ENCODE results near the gene VSNL1. TPM values are rescaled to one million over a fixed set of nuclear protein-coding genes. Genes with fewer than 3 reads are reported as not detected.

Gene VSNL1
- total RNA-seq, 1 donor from 2014 or later, result 2.1 TPM

- H3K27ac ChIP-seq (ENCODE audit: low read depth, low read length), result no peak overlapping the region
- no peaks in the 10 kb centered on the region for H3K36me3 ChIP-seq (ENCODE audit: control insufficient read depth in 3 of 3, insufficient read depth in 3 of 3, low read length in 3 of 3)
- H3K4me3 ChIP-seq (ENCODE audit: low read length in 3 of 3), result no peak overlapping the region
- H3K4me1 ChIP-seq (ENCODE audit: control insufficient read depth in 3 of 3, insufficient read depth in 3 of 3, low read length in 3 of 3), result peaks cover 0 to 6% (median 2%) of the 10 kb centered on the region in 3 donors
- H3K9me3 ChIP-seq (ENCODE audit: control insufficient read depth in 3 of 3, low read length in 3 of 3), result no peaks in the 10 kb centered on the region
- no peak overlapping the region for H3K9ac ChIP-seq (ENCODE audit: low read depth in 1 of 3, low read length in 3 of 3)
- H3K27me3 ChIP-seq (ENCODE audit: control insufficient read depth in 3 of 3, insufficient read depth in 3 of 3, low read length in 3 of 3), result peaks cover 0 to 8% (median 0%) of the 10 kb centered on the region in 3 donors
Observed at GRCh38 chr2:17521621-17522020, 18.9 kb upstream of the VSNL1 start.

GRCh38 chr2:17522303-17522702 lies 18.2 kb upstream of the VSNL1 start:
- Histone ChIP-seq H3K9ac (ENCODE audit: low read depth in 1 of 3, low read length in 3 of 3) (no peak overlapping the region), H3K4me3 (ENCODE audit: low read length in 3 of 3) (no peak overlapping the region), H3K27me3 (ENCODE audit: control insufficient read depth in 3 of 3, insufficient read depth in 3 of 3, low read length in 3 of 3) (peaks cover 0 to 8% (median 0%) of the 10 kb centered on the region in 3 donors), H3K36me3 (ENCODE audit: control insufficient read depth in 3 of 3, insufficient read depth in 3 of 3, low read length in 3 of 3) (no peaks in the 10 kb centered on the region), H3K27ac (ENCODE audit: low read depth, low read length) (no peak overlapping the region), H3K9me3 (ENCODE audit: control insufficient read depth in 3 of 3, low read length in 3 of 3) (no peaks in the 10 kb centered on the region), H3K4me1 (ENCODE audit: control insufficient read depth in 3 of 3, insufficient read depth in 3 of 3, low read length in 3 of 3) (peaks cover 0 to 6% (median 2%) of the 10 kb centered on the region in 3 donors)

GRCh38 chr2:17529771-17530170 lies 10.7 kb upstream of the VSNL1 start:
- H3K27ac ChIP-seq (ENCODE audit: low read depth, low read length), result no peak overlapping the region
- H3K27me3 ChIP-seq (ENCODE audit: control insufficient read depth in 3 of 3, insufficient read depth in 3 of 3, low read length in 3 of 3), result peaks cover 0 to 2% (median 0%) of the 10 kb centered on the region in 3 donors
- no peaks in the 10 kb centered on the region for H3K9me3 ChIP-seq (ENCODE audit: control insufficient read depth in 3 of 3, low read length in 3 of 3)
- no peaks in the 10 kb centered on the region for H3K36me3 ChIP-seq (ENCODE audit: control insufficient read depth in 3 of 3, insufficient read depth in 3 of 3, low read length in 3 of 3)
- H3K4me1 ChIP-seq (ENCODE audit: control insufficient read depth in 3 of 3, insufficient read depth in 3 of 3, low read length in 3 of 3), result no peaks in the 10 kb centered on the region
- H3K9ac ChIP-seq (ENCODE audit: low read depth in 1 of 3, low read length in 3 of 3), result no peak overlapping the region
- H3K4me3 ChIP-seq (ENCODE audit: low read length in 3 of 3), result no peak overlapping the region

- H3K4me3 ChIP-seq (ENCODE audit: low read length in 3 of 3), result no peak overlapping the region
- H3K9ac ChIP-seq (ENCODE audit: low read depth in 1 of 3, low read length in 3 of 3), result no peak overlapping the region
- H3K4me1 ChIP-seq (ENCODE audit: control insufficient read depth in 3 of 3, insufficient read depth in 3 of 3, low read length in 3 of 3), result peaks cover 0 to 6% (median 0%) of the 10 kb centered on the region in 3 donors
- H3K27me3 ChIP-seq (ENCODE audit: control insufficient read depth in 3 of 3, insufficient read depth in 3 of 3, low read length in 3 of 3), result peaks cover 0 to 23% (median 0%) of the 10 kb centered on the region in 3 donors
- H3K27ac ChIP-seq (ENCODE audit: low read depth, low read length), result no peak overlapping the region
- H3K36me3 ChIP-seq (ENCODE audit: control insufficient read depth in 3 of 3, insufficient read depth in 3 of 3, low read length in 3 of 3), result no peaks in the 10 kb centered on the region
- no peaks in the 10 kb centered on the region for H3K9me3 ChIP-seq (ENCODE audit: control insufficient read depth in 3 of 3, low read length in 3 of 3)
Observed at GRCh38 chr2:17533546-17533945, 7.0 kb upstream of the VSNL1 start.

- no peak overlapping the region for H3K4me3 ChIP-seq (ENCODE audit: low read length in 3 of 3)
- H3K27ac ChIP-seq (ENCODE audit: low read depth, low read length), result no peak overlapping the region
- no peaks in the 10 kb centered on the region for H3K9me3 ChIP-seq (ENCODE audit: control insufficient read depth in 3 of 3, low read length in 3 of 3)
- H3K9ac ChIP-seq (ENCODE audit: low read depth in 1 of 3, low read length in 3 of 3), result no peak overlapping the region
- peaks cover 3 to 41% (median 6%) of the 10 kb centered on the region in 3 donors for H3K27me3 ChIP-seq (ENCODE audit: control insufficient read depth in 3 of 3, insufficient read depth in 3 of 3, low read length in 3 of 3)
- H3K4me1 ChIP-seq (ENCODE audit: control insufficient read depth in 3 of 3, insufficient read depth in 3 of 3, low read length in 3 of 3), result peaks cover 13 to 22% (median 20%) of the 10 kb centered on the region in 3 donors
- H3K36me3 ChIP-seq (ENCODE audit: control insufficient read depth in 3 of 3, insufficient read depth in 3 of 3, low read length in 3 of 3), result no peaks in the 10 kb centered on the region
Observed at GRCh38 chr2:17536416-17536815, 4.1 kb upstream of the VSNL1 start.

DNA sequence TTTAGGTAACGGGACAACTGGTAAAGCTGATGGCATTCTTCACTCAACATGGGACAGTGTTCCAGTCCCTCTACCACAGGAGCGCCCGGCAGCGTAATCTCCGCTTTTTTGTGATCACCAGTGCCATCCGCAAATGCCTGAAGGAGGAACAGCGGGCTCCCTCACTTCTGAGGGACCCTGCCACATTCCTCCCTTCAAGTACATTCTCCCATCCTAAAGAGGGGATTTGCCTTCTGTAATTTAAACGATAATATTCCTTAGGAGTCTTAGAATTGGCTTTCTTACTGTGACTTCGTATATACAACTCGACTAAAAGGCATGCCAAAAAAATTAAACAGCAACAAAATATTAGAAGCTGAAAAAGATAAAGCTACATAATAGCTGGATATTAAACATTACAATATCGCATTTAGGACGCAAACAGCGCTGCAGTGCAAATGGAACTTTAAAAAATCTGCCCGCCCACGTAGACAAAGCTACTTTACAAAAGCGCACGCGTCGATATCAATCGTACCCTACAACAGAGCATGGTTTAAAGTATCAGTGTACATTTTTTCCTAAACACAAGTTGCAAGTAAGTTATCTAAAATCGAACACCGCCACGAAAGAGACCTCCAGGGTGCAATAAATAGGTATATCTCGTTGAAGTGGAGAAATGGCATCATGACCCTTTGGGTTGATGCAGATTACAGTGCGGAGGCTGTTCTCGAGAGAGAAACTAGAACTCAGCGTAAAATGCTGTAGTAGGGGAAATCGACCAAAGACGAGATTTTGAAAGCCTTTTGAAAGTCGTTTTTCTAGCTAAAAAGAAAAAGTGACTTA lies 2.3 kb upstream of the VSNL1 start:
- H3K9me3 ChIP-seq (ENCODE audit: control insufficient read depth in 3 of 3, low read length in 3 of 3), result no peaks in the 10 kb centered on the region
- peaks cover 8 to 51% (median 10%) of the 10 kb centered on the region in 3 donors for H3K27me3 ChIP-seq (ENCODE audit: control insufficient read depth in 3 of 3, insufficient read depth in 3 of 3, low read length in 3 of 3)
- H3K27ac ChIP-seq (ENCODE audit: low read depth, low read length), result no peak overlapping the region
- H3K4me3 ChIP-seq (ENCODE audit: low read length in 3 of 3), result peak overlapping the region; percentile 76 to 83 (median 82)
- H3K36me3 ChIP-seq (ENCODE audit: control insufficient read depth in 3 of 3, insufficient read depth in 3 of 3, low read length in 3 of 3), result no peaks in the 10 kb centered on the region
- H3K4me1 ChIP-seq (ENCODE audit: control insufficient read depth in 3 of 3, insufficient read depth in 3 of 3, low read length in 3 of 3), result peaks cover 17 to 24% (median 22%) of the 10 kb centered on the region in 3 donors
- peak overlapping the region; percentile 57 to 82 (median 68) for H3K9ac ChIP-seq (ENCODE audit: low read depth in 1 of 3, low read length in 3 of 3)

GRCh38 chr2:17538844-17539554 lies 1.5 kb upstream of the VSNL1 start:
- Histone ChIP-seq H3K27me3 (ENCODE audit: control insufficient read depth in 3 of 3, insufficient read depth in 3 of 3, low read length in 3 of 3) (peaks cover 8 to 55% (median 13%) of the 10 kb centered on the region in 3 donors), H3K36me3 (ENCODE audit: control insufficient read depth in 3 of 3, insufficient read depth in 3 of 3, low read length in 3 of 3) (no peaks in the 10 kb centered on the region), H3K9ac (ENCODE audit: low read depth in 1 of 3, low read length in 3 of 3) (peak overlapping the region; percentile 57 to 82 (median 68)), H3K9me3 (ENCODE audit: control insufficient read depth in 3 of 3, low read length in 3 of 3) (no peaks in the 10 kb centered on the region), H3K4me3 (ENCODE audit: low read length in 3 of 3) (peak overlapping the region; percentile 76 to 83 (median 82)), H3K27ac (ENCODE audit: low read depth, low read length) (peak overlapping the region; percentile 62), H3K4me1 (ENCODE audit: control insufficient read depth in 3 of 3, insufficient read depth in 3 of 3, low read length in 3 of 3) (peaks cover 17 to 24% (median 22%) of the 10 kb centered on the region in 3 donors)

- Histone ChIP-seq H3K27me3 (ENCODE audit: control insufficient read depth in 3 of 3, insufficient read depth in 3 of 3, low read length in 3 of 3) (peaks cover 8 to 55% (median 13%) of the 10 kb centered on the region in 3 donors), H3K36me3 (ENCODE audit: control insufficient read depth in 3 of 3, insufficient read depth in 3 of 3, low read length in 3 of 3) (no peaks in the 10 kb centered on the region), H3K9ac (ENCODE audit: low read depth in 1 of 3, low read length in 3 of 3) (peak overlapping the region; percentile 51 to 82 (median 72)), H3K4me1 (ENCODE audit: control insufficient read depth in 3 of 3, insufficient read depth in 3 of 3, low read length in 3 of 3) (peaks cover 17 to 24% (median 22%) of the 10 kb centered on the region in 3 donors), H3K4me3 (ENCODE audit: low read length in 3 of 3) (peak overlapping the region; percentile 69 to 83 (median 76)), H3K27ac (ENCODE audit: low read depth, low read length) (peak overlapping the region; percentile 62), H3K9me3 (ENCODE audit: control insufficient read depth in 3 of 3, low read length in 3 of 3) (no peaks in the 10 kb centered on the region)
Observed at GRCh38 chr2:17539611-17540092, 844 bp upstream of the VSNL1 start.

DNA sequence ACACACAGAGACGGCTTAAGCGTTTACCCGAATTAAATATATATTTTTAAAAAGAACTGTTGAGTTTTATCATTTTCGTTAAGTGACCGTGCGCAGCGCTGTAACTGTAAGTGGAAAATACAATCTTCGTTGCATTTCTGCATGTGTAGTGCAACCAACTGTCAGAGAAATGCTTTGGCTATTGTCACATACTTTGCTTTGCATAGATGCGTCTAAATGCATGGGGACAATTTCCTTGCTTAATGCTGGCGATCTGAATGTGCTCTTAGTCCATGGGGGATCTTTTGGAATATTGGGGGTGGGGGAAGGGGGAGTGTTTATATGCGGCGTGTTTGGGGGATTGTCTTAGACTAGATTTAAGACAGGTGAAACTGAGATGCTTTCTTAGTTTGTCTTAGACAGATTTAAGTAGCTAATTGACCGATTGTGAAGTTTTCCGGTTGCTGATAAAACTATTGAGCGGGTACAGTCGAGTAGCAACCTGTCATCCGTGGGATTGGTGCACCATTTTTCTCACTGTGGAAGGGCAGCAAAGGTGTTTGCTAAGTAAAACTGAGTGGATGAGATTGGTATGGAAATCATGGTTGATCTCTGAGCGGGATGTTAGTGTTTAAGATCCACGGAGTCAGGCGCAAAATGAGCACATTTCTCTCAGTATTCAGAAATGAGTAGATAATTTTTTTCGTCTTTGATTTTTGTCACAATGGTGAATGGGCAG lies 476 bp downstream of the VSNL1 start:
- Histone ChIP-seq H3K4me1 (ENCODE audit: control insufficient read depth in 3 of 3, insufficient read depth in 3 of 3, low read length in 3 of 3) (peaks cover 17 to 24% (median 22%) of the 10 kb centered on the region in 3 donors), H3K9me3 (ENCODE audit: control insufficient read depth in 3 of 3, low read length in 3 of 3) (no peaks in the 10 kb centered on the region), H3K36me3 (ENCODE audit: control insufficient read depth in 3 of 3, insufficient read depth in 3 of 3, low read length in 3 of 3) (no peaks in the 10 kb centered on the region), H3K27me3 (ENCODE audit: control insufficient read depth in 3 of 3, insufficient read depth in 3 of 3, low read length in 3 of 3) (peaks cover 8 to 49% (median 13%) of the 10 kb centered on the region in 3 donors), H3K9ac (ENCODE audit: low read depth in 1 of 3, low read length in 3 of 3) (peak overlapping the region in 2 of 3 donors; percentile 51 to 80), H3K27ac (ENCODE audit: low read depth, low read length) (no peak overlapping the region), H3K4me3 (ENCODE audit: low read length in 3 of 3) (peak overlapping the region; percentile 69 to 83 (median 76))

Data from skeletal muscle tissue (tissue), 4 donors.